ENCODE data around the gene TREML2. TPM values are rescaled to one million over a fixed set of nuclear protein-coding genes. Genes with fewer than 3 reads are reported as not detected.

TREML2 gene
- total RNA-seq, 1 experiment from 2014 or later = not detected

GRCh38 chr6:41197234-41197633 is 3.7 kb downstream of the TREML2 start:
- Histone ChIP-seq H3K4me3 (no peak overlapping the region), H3K27ac (no peak overlapping the region), H3K9me2 (ENCODE audit: insufficient read depth) (no peaks in the 10 kb centered on the region), H3K4me2 (no peak overlapping the region), H3K36me3 (ENCODE audit: low read depth) (no peaks in the 10 kb centered on the region), H3F3A (ENCODE audit: insufficient read depth, low read depth) (no peaks in the 10 kb centered on the region), H3K27me3 (ENCODE audit: insufficient read depth, low read depth) (peaks cover 64% of the 10 kb centered on the region), H2AFZ (no peak overlapping the region), H3K79me2 (ENCODE audit: low read depth) (no peaks in the 10 kb centered on the region), H4K20me1 (ENCODE audit: insufficient read depth) (no peaks in the 10 kb centered on the region), H3K4me1 (replicated peaks; ENCODE audit: insufficient read depth) (no peaks in the 10 kb centered on the region), H3K9me3 (ENCODE audit: insufficient read depth, low read depth) (no peaks in the 10 kb centered on the region)
- POLR2A ChIA-PET (ENCODE audit: unreplicated experiment) = no interaction called here
- intact Hi-C loops (cut with micrococcal nuclease; ENCODE audit: unreplicated experiment) = no loop called here
- CTCF ChIA-PET = no interaction called here
- no TSS peak for BruUV-seq (replicated peaks)
- DNase-seq = no peak
- no peak for TF ChIP-seq EZH2 (IDR thresholded peaks at IDR 0.05; ENCODE audit: low read depth)
- TF ChIP-seq, protein P1, sequence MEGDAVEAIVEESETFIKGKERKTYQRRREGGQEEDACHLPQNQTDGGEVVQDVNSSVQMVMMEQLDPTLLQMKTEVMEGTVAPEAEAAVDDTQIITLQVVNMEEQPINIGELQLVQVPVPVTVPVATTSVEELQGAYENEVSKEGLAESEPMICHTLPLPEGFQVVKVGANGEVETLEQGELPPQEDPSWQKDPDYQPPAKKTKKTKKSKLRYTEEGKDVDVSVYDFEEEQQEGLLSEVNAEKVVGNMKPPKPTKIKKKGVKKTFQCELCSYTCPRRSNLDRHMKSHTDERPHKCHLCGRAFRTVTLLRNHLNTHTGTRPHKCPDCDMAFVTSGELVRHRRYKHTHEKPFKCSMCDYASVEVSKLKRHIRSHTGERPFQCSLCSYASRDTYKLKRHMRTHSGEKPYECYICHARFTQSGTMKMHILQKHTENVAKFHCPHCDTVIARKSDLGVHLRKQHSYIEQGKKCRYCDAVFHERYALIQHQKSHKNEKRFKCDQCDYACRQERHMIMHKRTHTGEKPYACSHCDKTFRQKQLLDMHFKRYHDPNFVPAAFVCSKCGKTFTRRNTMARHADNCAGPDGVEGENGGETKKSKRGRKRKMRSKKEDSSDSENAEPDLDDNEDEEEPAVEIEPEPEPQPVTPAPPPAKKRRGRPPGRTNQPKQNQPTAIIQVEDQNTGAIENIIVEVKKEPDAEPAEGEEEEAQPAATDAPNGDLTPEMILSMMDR (conservative IDR thresholded peaks at IDR 0.05) = no peak

GRCh38 chr6:41194386-41194785 is 6.6 kb downstream of the TREML2 start:
- Histone ChIP-seq H3K4me2 (no peak overlapping the region), H3K4me1 (replicated peaks; ENCODE audit: insufficient read depth) (no peaks in the 10 kb centered on the region), H3K27me3 (ENCODE audit: insufficient read depth, low read depth) (peaks cover 74% of the 10 kb centered on the region), H3K79me2 (ENCODE audit: low read depth) (no peaks in the 10 kb centered on the region), H3F3A (ENCODE audit: insufficient read depth, low read depth) (no peaks in the 10 kb centered on the region), H3K9me3 (ENCODE audit: insufficient read depth, low read depth) (0 out of 2 replicates have a peak, but pooled peaks cover 4% of the 10 kb centered on the region), H3K36me3 (ENCODE audit: low read depth) (no peaks in the 10 kb centered on the region), H2AFZ (no peak overlapping the region), H3K4me3 (no peak overlapping the region), H3K9me2 (ENCODE audit: insufficient read depth) (no peaks in the 10 kb centered on the region), H4K20me1 (ENCODE audit: insufficient read depth) (no peaks in the 10 kb centered on the region), H3K27ac (no peak overlapping the region)
- POLR2A ChIA-PET (ENCODE audit: unreplicated experiment) = no interaction called here
- TF ChIP-seq, protein P1 (conservative IDR thresholded peaks at IDR 0.05) = no peak
- TF ChIP-seq EZH2 (IDR thresholded peaks at IDR 0.05; ENCODE audit: low read depth) = no peak
- intact Hi-C loops (cut with micrococcal nuclease; ENCODE audit: unreplicated experiment) = no loop called here
- no peak for DNase-seq
- CTCF ChIA-PET = no interaction called here
- no TSS peak for BruUV-seq (replicated peaks)

DNA sequence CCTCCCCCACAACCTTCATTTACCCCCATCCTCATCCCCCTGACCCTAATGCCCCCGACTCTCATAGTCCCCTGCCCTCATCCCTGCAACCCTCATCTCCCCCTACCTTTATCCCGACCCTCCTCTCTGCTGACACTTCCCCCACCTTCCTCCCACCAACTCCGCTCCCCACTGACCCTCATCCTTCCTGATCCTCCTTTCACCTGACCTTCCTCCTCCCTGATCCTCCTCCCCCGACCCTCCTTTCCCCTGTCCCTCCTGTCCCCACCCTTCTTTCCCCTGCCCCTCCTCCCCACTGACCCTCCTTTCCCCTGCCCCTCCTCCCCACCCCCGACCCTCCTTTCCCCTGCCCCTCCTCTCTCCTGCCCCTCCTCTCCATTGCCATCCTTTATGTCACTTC is 7.1 kb downstream of the TREML2 start:
- intact Hi-C loops (cut with micrococcal nuclease; ENCODE audit: unreplicated experiment) = no loop called here
- Histone ChIP-seq H3K9me3 (ENCODE audit: insufficient read depth, low read depth) (0 out of 2 replicates have a peak, but pooled peaks cover 5% of the 10 kb centered on the region), H3K27me3 (ENCODE audit: insufficient read depth, low read depth) (peaks cover 73% of the 10 kb centered on the region), H3F3A (ENCODE audit: insufficient read depth, low read depth) (no peaks in the 10 kb centered on the region), H3K4me2 (no peak overlapping the region), H3K9me2 (ENCODE audit: insufficient read depth) (no peaks in the 10 kb centered on the region), H3K4me3 (no peak overlapping the region), H3K4me1 (replicated peaks; ENCODE audit: insufficient read depth) (no peaks in the 10 kb centered on the region), H2AFZ (no peak overlapping the region), H4K20me1 (ENCODE audit: insufficient read depth) (no peaks in the 10 kb centered on the region), H3K36me3 (ENCODE audit: low read depth) (no peaks in the 10 kb centered on the region), H3K79me2 (ENCODE audit: low read depth) (no peaks in the 10 kb centered on the region), H3K27ac (no peak overlapping the region)
- TF ChIP-seq EZH2 (IDR thresholded peaks at IDR 0.05; ENCODE audit: low read depth) = no peak
- TF ChIP-seq, protein P1 (conservative IDR thresholded peaks at IDR 0.05) = no peak
- ChIA-PET POLR2A (ENCODE audit: unreplicated experiment) (no interaction called here), CTCF (no interaction called here)
- no peak for DNase-seq
- no TSS peak for BruUV-seq (replicated peaks)
